Urinary bladder (tissue), 4 donors: ENCODE results near the gene POU3F3. TPM values are rescaled to one million over a fixed set of nuclear protein-coding genes. Genes with fewer than 3 reads are reported as not detected.

ENCODE experiments used
- DNase-seq: peaks from one replicate; pipeline ENCODE4 v3.0.0-alpha.2; 2015; ENCODE audit errors: extremely low spot score
- H3K27ac ChIP-seq: one replicate; pipeline ENCODE4 v1.5.1; 2013; ENCODE audit warnings: low read depth, mild to moderate bottlenecking, moderate library complexity
- H3K36me3 ChIP-seq: one replicate; pipeline ENCODE4 v1.6.1; 2013; ENCODE audit warnings: mild to moderate bottlenecking, moderate library complexity; ENCODE audit not compliant: insufficient read depth
- H3K4me1 ChIP-seq: one replicate; pipeline ENCODE4 v1.6.1; 2013; ENCODE audit warnings: mild to moderate bottlenecking, moderate library complexity; ENCODE audit not compliant: insufficient read depth
- H3K4me3 ChIP-seq: one replicate; pipeline ENCODE4 v1.5.1; 2013; ENCODE audit warnings: low read depth, low read length
- WGBS: extraction: QIAGEN DNeasy Blood & Tissue Kit; methylation state at CpG from one replicate; pipeline ENCODE4 v1.1.7; 2013; 5-methylcytosine and 5-hydroxymethylcytosine counted together
- polyA plus RNA-seq: library from polyadenylated mRNA; stranded (reverse); fragments of 200-250 nt; gene quantifications from one replicate; pipeline ENCODE4 v1.2.3, GENCODE V29; 2013
- total RNA-seq: library from RNA; depleted of rRNA; stranded (reverse); fragments of >200 nt; gene quantifications from one replicate; pipeline ENCODE4 v1.2.3, GENCODE V29; 2014
- donor health status: healthy with polysubstance abuse.
- donor health status: healthy.

The POU3F3 gene
- total and polyA plus RNA-seq, 2 donors = 0.32 TPM; not detected in 1

GRCh38 chr2:104840893-104841585 is 12.9 kb upstream of the POU3F3 start:
- 79% methylated on average over 2 of the region's 2 CpGs for whole genome bisulfite sequencing
- Histone ChIP-seq H3K27ac (no peak overlapping the region), H3K4me1 (peaks cover 2% of the 10 kb centered on the region), H3K4me3 (no peak overlapping the region), H3K36me3 (no peaks in the 10 kb centered on the region)
- no peak for DNase-seq

GRCh38 chr2:104841744-104842143 is 12.2 kb upstream of the POU3F3 start:
- Histone ChIP-seq H3K27ac (no peak overlapping the region), H3K4me1 (peaks cover 2% of the 10 kb centered on the region), H3K36me3 (no peaks in the 10 kb centered on the region), H3K4me3 (no peak overlapping the region)
- DNase-seq = no peak
- WGBS = 64% methylated on average over 2 of the region's 2 CpGs

- H3K36me3 ChIP-seq = no peaks in the 10 kb centered on the region
- DNase-seq = no peak
- H3K27ac ChIP-seq = no peak overlapping the region
- 2% methylated on average over 56 of the region's 56 CpGs for WGBS
- H3K4me3 ChIP-seq = no peak overlapping the region
- H3K4me1 ChIP-seq = peaks cover 2% of the 10 kb centered on the region
Observed at GRCh38 chr2:104844807-104845551, 8.9 kb upstream of the POU3F3 start.

- H3K4me1 ChIP-seq = peaks cover 2% of the 10 kb centered on the region
- H3K4me3 ChIP-seq = no peak overlapping the region
- WGBS = 5% methylated on average over 13 of the region's 13 CpGs
- H3K27ac ChIP-seq = no peak overlapping the region
- H3K36me3 ChIP-seq = no peaks in the 10 kb centered on the region
- no peak for DNase-seq
Observed at GRCh38 chr2:104845552-104845931, 8.4 kb upstream of the POU3F3 start.

GRCh38 chr2:104845946-104846785 is 7.7 kb upstream of the POU3F3 start:
- no peak overlapping the region for H3K4me3 ChIP-seq
- H3K4me1 ChIP-seq = peaks cover 2% of the 10 kb centered on the region
- no peak overlapping the region for H3K27ac ChIP-seq
- WGBS = 6% methylated on average over 16 of the region's 16 CpGs
- no peak for DNase-seq
- no peaks in the 10 kb centered on the region for H3K36me3 ChIP-seq

- DNase-seq = no peak
- WGBS = 11% methylated on average over 9 of the region's 9 CpGs
- peaks cover 2% of the 10 kb centered on the region for H3K4me1 ChIP-seq
- H3K27ac ChIP-seq = no peak overlapping the region
- H3K4me3 ChIP-seq = no peak overlapping the region
- H3K36me3 ChIP-seq = no peaks in the 10 kb centered on the region
Observed at GRCh38 chr2:104846786-104847585, 6.9 kb upstream of the POU3F3 start.

GRCh38 chr2:104847586-104848160 is 6.2 kb upstream of the POU3F3 start:
- H3K4me3 ChIP-seq = no peak overlapping the region
- WGBS = 9% methylated on average over 5 of the region's 5 CpGs
- no peak for DNase-seq
- H3K27ac ChIP-seq = no peak overlapping the region
- peaks cover 2% of the 10 kb centered on the region for H3K4me1 ChIP-seq
- no peaks in the 10 kb centered on the region for H3K36me3 ChIP-seq

- Histone ChIP-seq H3K4me3 (no peak overlapping the region), H3K27ac (no peak overlapping the region), H3K4me1 (no peaks in the 10 kb centered on the region), H3K36me3 (no peaks in the 10 kb centered on the region)
- DNase-seq = no peak
- 7% methylated on average over 4 of the region's 4 CpGs for WGBS
Observed at GRCh38 chr2:104848526-104848925, 5.4 kb upstream of the POU3F3 start.

- no peak overlapping the region for H3K27ac ChIP-seq
- H3K4me1 ChIP-seq = no peaks in the 10 kb centered on the region
- no peak overlapping the region for H3K4me3 ChIP-seq
- DNase-seq = no peak
- H3K36me3 ChIP-seq = no peaks in the 10 kb centered on the region
- 10% methylated on average over 1 of the region's 1 CpG for WGBS
Observed at GRCh38 chr2:104849101-104849500, 4.8 kb upstream of the POU3F3 start.

GRCh38 chr2:104849618-104850141 is 4.2 kb upstream of the POU3F3 start:
- WGBS = 4% methylated on average over 7 of the region's 7 CpGs
- Histone ChIP-seq H3K36me3 (no peaks in the 10 kb centered on the region), H3K4me1 (no peaks in the 10 kb centered on the region), H3K4me3 (no peak overlapping the region), H3K27ac (no peak overlapping the region)
- DNase-seq = no peak

- Histone ChIP-seq H3K27ac (no peak overlapping the region), H3K4me3 (no peak overlapping the region), H3K4me1 (peaks cover 2% of the 10 kb centered on the region), H3K36me3 (no peaks in the 10 kb centered on the region)
- DNase-seq = no peak
- WGBS = 10% methylated on average over 9 of the region's 9 CpGs
Observed at GRCh38 chr2:104850361-104851290, 3.3 kb upstream of the POU3F3 start.
